Raji (cell line): ENCODE data around the gene OSBPL6.

Experiments
- POLR2A ChIP-seq: IDR thresholded peaks from 2 replicates; pipeline ENCODE4 v1.6.1; 2011; ENCODE audit warnings: low read depth, low read length, control low read depth; ENCODE audit not compliant: insufficient read depth

The OSBPL6 gene

DNA sequence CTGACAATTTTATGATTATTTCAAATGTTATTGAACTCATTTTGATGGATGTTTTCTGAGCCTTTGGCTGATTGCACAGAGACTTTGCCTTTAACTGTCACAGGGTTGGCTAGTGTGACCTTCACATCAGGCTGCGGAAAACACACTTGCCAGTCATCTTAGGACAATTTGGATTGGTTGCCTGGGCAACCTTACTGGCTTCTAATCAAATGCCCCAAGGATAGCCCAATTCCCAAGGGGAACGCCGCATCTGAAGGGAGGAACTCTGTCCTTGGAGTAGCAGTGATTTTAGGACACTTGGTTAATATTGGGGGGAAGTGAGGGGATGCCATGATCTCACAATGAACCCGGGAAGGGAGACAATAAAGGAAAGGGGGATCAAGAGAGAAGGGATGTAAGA, 29.5 kb downstream of the OSBPL6 start:
- TF ChIP-seq POLR2A = no peak

DNA sequence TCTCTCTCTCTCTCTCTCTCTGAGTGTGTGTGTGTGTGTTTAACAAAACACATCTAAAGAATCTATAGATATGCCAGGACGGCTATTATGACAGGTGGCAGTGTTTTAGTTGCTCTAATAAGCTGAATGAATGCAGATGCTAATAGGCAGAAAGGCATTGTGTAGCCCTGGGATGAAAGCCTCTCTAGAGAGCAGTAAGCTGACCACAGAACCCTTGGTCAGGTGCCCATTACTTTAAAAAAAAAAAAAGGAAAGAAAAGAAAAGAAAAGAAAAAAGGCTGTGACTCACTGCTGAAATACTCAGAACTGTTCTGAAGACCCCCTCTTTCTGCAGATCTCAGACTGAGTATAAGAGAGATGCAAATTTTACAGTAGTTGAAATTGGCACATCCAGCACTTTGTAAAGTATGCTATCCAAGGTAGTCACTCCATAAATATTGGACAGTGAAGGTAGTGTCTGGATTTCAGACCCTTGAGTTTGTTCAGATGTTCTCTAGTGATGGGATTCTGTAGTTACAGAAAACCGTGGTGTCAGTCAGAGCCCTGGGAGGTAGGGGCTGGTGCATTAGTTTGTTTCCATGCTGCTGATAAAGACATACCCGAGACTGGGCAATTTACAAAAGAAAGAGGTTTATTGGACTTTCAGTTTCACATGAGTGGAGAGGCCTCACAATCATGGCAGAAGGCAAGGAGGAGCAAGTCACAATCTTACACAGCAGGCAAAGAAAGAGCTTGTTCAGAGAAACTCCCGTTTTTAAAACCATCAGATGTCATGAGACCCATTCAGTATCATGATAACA, 30.9 kb downstream of the OSBPL6 start:
- no peak for TF ChIP-seq POLR2A

DNA sequence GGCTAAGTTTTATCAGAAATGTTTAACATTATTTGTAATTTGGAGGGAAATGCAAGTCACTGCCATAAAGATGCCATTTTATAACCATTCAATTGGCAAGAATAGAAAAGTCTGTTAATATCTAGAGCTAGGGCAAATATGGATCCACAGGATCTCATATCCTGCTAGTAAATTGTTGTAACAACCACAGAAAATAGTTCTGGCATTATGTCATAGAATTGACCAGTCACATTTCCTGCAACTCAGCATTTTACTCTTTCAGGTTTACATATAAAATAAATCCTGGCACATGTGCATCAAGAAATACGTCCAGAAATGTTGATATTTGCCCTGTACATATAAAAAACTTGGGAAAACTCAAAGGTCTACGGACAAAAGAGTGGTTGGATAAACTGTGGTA, 32.9 kb downstream of the OSBPL6 start:
- no peak for TF ChIP-seq POLR2A

DNA sequence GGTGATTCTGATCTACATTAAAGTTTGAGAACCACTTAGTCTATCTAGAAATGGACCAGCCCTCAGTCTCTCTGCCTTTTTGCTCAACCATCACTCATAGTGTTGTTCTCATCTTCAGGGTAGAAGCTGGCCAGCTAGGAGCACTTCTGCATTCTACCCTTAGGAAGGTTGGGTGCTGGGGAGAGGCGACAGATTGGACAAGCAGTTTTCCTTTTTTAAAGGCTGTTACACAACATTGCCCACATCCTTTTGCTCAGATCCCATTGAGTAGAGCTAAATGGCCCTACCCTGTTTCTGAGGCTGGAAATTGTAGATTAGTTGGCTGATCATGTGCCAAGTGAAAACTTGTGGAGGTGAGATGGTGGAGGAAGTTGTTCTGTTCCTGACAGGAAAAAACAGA, 35.6 kb downstream of the OSBPL6 start:
- TF ChIP-seq POLR2A = no peak

DNA sequence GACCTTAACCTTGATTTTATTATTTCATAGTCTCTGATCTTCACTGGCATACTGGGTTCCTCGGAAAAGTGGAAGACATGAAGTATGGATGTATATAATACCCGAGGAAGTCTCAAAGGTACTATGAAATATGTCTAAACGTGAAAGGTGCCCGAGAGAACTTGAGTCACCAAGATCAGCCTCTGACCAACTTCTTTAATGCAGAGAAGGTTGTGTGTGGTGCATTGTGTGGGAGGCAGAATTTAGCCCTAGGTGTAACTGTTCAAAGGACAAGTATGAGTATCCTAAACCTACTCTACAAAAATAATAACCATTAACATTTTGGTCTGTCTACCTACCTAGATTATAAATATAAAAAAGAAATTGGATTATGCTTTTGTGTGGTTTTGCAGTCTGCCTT, 36.1 kb downstream of the OSBPL6 start:
- TF ChIP-seq POLR2A = no peak

DNA sequence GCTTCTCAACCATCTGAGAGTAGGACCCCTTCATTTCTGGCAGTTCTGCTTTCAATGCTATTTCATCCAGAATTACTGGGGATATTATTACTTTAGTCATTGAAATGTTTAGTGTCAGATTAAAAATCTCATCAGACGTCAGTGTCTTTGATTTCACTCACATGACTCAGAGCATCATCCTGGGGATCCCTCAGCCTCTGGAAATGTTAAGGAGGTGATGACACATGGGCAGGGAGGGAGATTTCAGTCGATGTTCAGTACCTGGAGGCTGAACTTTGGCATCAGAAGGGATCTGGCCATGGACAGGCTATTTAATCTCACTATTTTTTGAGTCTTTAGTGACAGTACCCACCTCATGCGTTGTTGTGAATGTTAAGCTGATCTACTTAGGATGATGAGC, 39.1 kb downstream of the OSBPL6 start:
- no peak for TF ChIP-seq POLR2A

DNA sequence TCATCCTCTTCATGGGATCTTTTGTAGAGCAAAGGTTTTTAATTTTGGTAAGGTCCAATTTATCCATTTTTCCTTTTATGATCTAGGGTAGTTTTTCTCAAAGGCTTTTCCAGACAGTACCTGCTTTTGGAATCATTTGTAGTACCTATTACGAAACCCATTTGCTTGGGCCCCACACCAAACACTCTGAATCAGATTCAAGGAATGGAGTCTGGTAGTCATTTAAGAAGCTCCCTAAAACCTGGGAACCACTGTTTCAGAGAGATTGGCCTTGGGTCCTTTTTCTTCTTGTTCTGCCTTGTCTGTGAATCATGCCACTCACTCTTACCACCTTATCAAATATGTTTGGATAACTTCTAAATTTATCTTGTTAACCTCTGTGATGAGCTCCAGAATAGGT, 40.3 kb downstream of the OSBPL6 start:
- no peak for TF ChIP-seq POLR2A

DNA sequence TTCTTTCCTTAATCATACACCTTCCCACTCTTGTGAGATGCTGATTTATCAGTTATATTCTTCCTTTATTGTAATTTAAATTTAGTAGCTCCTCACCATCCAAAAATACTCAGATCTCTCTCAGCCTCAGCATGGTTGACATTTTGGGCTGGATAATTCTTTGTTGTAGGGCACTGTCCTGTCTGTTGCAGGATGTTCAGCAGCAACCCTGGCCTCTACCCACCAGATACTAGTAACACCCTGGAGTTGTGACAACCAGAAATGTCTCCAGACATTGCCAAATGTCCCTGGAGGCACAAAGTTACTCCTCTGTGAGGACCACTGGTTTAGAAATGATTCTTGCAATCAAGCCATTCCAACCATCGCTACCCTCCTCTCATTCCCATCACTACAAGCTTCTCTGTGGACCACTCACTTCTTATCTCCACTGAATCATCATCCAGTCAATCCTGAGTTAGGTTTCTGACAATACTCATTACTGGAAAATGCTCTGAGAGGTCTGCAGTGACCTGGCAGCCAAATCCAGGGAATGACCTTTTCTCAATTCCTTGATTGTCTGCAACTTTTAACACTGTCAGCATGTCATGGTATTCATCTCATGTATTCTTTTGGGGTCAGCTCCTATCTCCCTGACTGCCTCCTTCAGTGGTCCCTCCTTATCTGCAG, 43.3 kb downstream of the OSBPL6 start:
- TF ChIP-seq POLR2A = no peak

DNA sequence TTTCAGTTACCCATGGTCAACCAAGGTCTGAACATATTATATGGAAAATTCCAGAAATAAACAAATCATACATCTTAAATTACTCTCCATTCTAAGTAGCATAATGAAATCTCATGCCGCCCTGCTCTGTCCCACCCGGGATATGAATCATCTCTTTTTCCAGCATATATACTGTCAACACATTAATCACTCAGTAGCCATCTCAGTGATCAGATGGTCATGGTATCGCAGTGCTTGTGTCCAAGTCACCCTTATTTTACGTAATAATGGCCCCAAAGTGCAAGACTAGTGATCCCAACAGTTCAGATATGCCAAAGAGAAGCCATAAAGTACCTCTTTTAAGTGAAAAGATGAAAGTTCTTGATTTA, 43.8 kb downstream of the OSBPL6 start:
- TF ChIP-seq POLR2A = no peak

DNA sequence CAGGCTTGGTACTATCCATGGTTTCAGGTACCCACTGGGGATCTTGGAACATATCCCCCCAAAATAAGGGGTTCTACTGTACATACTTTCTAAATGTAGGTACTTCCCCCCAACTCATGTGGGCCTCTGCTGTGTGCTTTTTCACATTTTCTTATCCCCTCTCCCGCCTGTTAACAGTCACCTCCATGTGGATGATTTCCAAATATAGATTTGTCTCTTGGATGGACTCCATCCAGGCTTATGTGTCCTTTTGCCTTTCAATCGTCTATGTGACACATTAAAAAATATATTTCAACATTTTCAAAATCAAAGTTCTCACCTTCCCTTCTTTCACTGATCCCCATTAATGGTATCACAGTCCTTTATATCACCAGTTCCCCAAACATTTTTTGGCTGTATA, 44.4 kb downstream of the OSBPL6 start:
- TF ChIP-seq POLR2A = no peak

DNA sequence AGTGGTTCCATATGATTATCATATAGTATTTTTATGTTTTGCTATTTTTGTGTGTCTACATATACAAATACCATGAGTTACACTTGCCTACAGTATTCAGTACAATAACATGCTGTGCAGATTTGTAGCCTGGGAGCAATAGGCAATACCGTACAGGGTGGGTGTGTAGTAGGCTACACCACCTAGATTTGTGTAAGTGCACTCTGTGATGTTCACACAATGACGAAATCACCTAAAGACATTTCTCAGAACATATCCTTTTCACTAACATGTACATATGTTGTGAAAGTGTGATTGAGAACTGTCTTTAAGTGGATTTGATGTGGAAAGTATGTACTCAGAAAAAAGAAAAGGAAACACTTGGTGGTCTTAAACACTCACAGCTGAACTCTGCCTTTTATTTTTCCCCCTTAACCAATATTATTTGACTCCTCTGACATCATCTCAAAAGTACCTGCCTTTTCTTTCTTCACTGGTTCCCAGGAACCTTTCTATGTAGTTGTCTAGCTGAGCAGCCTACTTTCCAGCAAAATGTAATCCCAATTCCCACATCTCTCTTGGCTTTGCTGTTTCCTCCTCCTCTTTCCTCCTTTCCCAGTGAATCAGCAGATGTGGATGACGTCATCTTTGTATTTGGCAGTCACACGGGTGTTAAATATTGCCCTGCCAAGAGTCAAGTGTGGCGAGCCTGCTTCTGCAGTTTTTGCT, 47.7 kb downstream of the OSBPL6 start:
- TF ChIP-seq POLR2A = no peak

DNA sequence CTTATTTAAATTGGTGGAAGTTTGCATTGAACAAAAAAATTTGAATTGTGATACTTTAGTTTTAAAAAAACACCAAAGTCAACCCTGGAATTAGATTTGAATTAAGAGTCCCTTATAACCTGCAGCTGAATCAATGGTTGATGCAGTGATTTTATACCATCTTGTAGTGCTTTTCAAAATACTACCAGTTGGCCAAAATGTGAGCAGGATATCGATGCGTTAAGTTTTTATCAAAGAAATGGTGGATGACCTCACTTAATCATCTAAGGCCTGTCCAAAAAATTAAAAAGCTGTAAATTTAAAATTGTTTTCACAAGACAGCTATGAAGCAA, 48.2 kb downstream of the OSBPL6 start:
- TF ChIP-seq POLR2A = no peak

DNA sequence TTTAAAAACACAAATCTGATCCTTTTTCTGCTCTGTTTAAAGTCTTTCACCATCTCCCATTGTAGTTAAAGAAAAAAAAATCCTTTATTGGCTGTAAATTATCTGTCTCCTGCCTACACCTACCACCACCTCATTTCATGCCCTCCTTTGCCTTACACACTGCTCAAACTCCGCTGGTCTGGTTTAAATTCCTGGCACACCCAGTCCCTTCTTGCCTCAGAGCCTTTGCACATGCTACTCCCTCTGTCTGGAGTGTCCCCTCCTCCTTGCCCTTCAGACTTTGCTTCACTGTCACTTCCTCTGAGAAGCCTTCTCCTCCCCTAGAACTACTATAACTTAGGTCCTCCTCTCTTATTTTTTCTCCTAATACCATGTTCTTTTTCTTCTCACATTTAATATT, 49.6 kb downstream of the OSBPL6 start:
- TF ChIP-seq POLR2A = no peak

DNA sequence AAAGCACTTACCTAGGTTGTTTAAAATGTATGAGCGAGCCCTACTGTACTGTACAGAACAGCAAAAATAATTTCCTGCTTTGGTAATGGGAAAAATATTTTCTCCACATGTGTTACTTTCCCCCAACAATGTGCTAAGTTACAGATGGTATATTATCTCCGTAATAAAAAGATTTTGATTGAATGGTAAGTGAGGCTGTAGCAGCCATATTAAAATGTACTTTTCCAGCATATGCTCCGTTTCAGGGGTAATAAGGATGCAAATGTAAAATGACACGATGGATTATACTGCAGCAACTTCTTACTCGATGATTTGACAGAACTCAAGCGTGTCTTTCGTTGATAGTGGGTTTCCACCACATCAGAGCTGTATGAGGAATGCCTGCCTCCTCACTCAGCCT, 50.5 kb downstream of the OSBPL6 start:
- TF ChIP-seq POLR2A = no peak

DNA sequence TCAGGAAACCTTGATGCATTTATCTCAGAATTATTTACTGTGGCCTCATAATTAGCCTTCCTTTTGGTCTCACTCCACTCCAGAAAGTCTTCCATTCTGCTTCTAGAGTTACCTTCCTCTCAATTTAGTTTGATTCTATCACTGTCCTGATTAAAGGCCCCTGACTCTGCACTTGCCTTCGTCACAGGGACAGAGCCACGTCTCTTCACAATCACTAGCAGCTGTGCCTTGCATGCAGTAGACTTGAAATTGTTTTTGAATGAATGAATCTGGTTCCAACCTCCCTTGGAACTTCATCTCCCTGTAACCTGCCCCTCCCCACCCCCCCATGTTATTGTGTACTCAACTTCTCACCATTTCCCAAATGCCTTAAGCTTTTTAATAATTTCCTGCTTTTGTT, 52.4 kb downstream of the OSBPL6 start:
- no peak for TF ChIP-seq POLR2A

DNA sequence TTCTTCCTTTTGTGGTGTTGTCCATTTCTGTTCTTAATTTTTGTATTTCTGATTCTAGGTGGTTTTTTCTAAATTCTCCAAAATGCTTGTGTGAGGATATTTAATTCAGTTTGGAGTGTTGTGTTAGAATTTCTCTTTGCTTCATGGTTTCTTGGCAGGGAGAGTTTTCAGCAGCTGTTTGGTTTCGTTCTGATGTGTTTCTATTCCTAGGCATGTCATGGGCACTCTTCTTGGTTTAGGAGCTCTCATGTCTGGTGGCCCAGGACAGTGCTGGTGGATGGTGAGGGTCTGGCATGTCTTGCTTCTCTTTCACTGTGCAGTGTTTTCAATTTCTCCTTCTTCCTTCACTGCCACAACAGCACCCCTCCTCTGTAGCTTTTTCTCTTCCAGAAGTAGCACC, 52.9 kb downstream of the OSBPL6 start:
- no peak for TF ChIP-seq POLR2A
